HG02885 (cell line): ENCODE measurements around the gene HNMT.
"Not testable (repeated sequence)": the region's sequence is repeated elsewhere in the genome, so short reads cannot be mapped to it uniquely, and the experiment has no call there.

ENCODE experiments used
- ATAC-seq: cut with Tn5 transposase; IDR thresholded peaks from one replicate; pipeline ENCODE4 v1.9.1; 2021; ENCODE audit warnings: mild to moderate bottlenecking; ENCODE audit not compliant: unreplicated experiment, poor library complexity

HNMT gene

DNA sequence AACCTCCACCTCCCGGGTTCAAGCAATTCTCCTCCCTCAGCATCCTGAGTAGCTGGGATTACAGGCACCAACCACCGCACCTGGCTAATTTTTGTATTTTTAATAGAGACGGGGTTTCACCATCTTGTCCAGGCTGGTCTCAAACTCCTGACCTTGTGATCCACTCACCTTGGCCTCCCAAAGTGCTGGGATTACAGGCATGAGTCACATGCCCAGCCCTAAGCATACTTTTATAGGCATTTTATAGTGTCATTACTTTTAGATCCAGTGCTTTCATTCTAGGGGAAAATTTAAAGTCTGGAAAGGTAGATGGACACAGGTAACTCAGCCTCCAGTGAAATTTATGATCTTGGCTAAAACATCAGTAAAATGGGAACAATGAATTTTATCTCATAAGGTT is 7.0 kb downstream of the HNMT start:
- not testable (repeated sequence) for ATAC-seq

DNA sequence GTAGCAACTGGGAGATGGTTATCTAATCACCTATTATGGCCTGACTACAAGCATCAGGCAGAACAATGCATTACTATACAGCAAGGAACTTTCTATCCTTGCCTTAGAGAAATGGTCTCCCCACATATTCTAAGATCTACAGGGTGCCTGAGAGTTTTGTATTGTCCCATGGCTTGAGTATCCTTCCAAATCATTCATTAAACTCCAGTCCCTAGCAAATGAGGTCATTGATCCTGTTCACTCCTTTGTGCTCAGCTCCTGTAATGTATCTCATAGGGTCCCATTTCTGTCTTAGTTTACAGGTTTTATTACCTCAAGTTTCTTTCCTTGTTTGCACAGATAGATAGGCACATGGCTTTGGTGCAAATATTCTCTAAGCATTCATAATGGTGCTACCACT is 9.0 kb downstream of the HNMT start:
- no peak for ATAC-seq

GRCh38 chr2:137975280-137976271 is 11.3 kb downstream of the HNMT start:
- no peak for ATAC-seq

- ATAC-seq = no peak
Measured at GRCh38 chr2:137976274-137976673, 12.0 kb downstream of the HNMT start.

DNA sequence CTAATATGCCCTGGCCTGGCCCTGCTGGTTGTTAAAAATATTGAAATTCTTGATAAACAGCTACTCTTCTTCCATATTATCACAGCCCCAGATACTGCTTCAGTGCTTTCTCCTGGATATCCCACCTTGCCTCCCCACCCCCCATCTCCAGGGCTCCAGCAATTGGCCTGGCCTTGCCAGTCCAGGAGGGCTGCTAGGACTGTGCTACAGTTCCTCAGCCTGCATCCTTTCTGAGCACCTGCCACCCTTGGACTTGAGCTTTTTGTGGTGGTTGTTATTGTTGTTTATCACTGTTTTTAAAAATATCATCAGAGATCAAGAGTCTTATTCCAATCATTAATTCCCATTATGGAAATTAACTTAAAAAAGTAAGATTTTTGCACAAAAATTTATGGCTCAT is 13.5 kb downstream of the HNMT start:
- no peak for ATAC-seq

GRCh38 chr2:137980459-137980858 is 16.2 kb downstream of the HNMT start:
- ATAC-seq = no peak

GRCh38 chr2:137981112-137981656 is 16.9 kb downstream of the HNMT start:
- no peak for ATAC-seq

GRCh38 chr2:137983581-137983980 is 19.3 kb downstream of the HNMT start:
- no peak for ATAC-seq

DNA sequence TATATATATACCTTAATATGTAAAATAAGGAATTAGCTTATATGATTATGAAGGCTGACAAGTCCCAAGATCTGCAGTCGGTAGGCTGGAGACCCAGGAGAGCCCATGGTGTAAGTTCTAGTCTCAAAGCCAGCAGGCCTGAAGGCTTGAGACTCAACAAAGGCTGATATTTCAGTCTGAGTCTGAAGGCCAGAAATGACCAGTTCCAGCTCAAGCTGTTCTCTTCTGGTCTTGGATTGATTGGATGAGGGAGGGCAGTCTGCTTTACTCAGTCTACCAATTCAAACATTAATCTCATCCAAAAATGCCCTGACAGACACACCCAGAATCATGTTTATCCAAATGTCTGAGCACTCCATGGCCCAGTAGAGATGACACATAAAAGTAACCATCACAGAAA is 22.0 kb downstream of the HNMT start:
- ATAC-seq = no peak

- no peak for ATAC-seq
Measured at GRCh38 chr2:137987011-137987410, 22.7 kb downstream of the HNMT start.

- ATAC-seq = no peak
Measured at GRCh38 chr2:137991078-137991477, 26.8 kb downstream of the HNMT start.

DNA sequence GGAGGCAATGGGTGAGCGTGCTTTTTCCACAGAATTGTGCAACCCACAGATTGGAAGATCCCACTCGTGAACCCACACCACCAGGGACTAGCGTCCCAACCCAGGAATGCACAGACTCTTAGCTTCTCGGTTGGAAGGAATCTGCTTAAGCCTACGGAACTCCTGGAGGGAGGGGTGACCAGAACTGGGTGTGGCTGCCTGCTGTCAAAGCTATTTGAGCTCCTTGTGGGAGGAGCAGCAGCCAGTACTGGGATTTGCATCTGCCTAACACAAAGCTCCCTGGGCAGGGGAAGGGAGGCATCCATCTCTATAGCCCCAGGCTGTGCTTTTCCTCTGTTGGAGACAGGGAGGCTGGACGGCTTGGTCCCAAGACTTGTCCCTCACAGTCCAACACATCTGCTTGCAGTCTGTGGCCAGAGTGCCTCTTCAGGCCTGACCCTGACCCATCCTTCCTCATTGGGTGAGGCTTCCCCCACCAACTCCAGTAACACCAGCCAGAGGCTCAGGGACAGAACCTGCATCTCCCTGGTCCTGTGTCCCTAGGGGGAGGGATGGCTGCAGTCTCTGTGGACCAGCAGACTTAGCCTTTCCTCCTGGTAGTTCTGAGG is 27.9 kb downstream of the HNMT start:
- no peak for ATAC-seq

GRCh38 chr2:137993715-137994476 is 29.6 kb downstream of the HNMT start:
- ATAC-seq = not testable (repeated sequence)

GRCh38 chr2:137995368-137995767 is 31.1 kb downstream of the HNMT start:
- ATAC-seq = not testable (repeated sequence)

DNA sequence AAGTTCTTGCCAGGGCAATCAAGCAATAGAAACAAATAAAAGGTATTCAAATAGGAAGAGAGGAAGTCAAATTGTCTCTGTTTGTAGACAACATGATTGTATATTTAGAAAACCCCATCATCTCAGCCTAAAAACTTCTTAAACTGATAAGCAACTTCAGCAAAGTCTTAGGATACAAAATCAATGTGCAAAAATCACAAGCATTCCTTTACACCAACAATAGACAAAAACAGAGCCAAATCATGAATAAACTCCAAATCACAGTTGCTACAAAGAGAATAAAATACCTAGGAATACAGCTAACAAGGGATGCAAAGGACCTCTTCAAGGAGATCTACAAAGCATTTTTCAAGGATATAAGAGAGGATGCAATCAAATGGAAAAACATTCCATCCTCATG is 31.9 kb downstream of the HNMT start:
- not testable (repeated sequence) for ATAC-seq

DNA sequence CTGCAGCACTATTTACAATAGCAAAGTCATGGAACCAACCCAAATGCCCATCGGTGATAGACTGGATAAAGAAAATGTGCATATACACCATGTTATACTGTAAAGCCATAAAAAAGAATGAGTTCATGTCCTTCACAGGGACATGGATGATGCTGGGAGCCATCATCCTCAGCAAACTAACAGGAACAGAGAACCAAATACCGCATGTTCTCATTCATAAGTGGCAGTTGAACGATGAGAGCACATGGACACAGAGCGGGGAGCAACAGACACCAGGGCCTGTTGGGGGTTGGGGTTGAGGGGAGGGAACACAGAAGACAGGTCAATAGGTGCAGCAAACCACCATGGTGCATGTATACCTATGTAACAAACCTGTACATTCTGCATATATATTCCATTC is 33.5 kb downstream of the HNMT start:
- no peak for ATAC-seq

- no peak for ATAC-seq
Measured at GRCh38 chr2:137998503-137998902, 34.2 kb downstream of the HNMT start.

DNA sequence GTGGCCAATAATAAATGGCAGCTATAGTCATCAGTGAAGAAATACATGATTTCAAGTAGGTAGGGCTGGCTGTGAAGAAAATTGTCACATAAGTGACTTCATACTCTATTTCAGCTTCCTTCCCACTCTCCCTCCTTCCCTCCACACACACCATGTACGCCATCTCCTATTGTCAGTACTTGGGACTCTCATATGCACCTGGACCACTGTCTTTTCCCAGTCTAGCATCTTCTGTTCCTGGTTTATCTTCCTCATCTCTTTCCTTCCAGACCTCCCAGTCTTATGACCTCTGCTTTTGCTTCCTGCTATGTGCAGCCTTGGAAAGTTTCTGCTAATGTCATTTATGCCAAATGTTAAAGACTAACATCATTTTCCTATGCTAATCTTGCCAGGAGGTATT is 35.0 kb downstream of the HNMT start:
- no peak for ATAC-seq

DNA sequence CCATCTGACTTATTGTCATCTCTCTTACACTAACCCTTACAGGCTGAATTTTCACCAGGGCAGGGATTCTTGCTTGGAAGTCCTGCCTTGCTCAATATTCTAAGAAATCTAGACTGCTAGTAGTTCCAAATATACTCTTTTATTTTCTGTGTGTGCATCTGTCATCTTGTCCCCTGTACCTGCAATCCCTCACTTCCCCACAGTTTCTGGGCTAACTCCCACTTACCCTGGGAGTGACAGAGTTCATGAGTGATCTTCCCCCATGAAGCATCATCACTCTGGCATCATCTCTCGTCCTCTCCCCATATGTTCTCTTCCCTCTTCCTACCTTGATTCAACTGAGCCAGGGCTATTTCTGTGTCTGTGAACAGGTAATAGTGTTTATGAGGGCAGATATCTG is 35.7 kb downstream of the HNMT start:
- ATAC-seq = no peak

DNA sequence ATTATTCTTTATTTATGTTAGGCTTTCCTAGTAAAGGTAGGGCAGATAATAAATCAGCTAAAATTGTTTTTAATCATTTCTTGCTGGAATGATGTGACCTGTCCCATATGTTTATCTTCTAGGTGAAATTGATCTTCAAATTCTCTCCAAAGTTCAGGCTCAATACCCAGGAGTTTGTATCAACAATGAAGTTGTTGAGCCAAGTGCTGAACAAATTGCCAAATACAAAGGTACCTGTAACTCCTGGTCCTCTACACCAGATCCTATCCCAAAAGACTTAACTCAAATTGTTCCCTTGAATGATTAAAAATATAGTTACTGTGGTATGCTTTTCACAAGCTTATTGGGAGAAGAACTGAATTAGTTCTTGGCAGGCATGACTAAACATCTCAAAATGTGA is 36.5 kb downstream of the HNMT start:
- ATAC-seq = no peak

DNA sequence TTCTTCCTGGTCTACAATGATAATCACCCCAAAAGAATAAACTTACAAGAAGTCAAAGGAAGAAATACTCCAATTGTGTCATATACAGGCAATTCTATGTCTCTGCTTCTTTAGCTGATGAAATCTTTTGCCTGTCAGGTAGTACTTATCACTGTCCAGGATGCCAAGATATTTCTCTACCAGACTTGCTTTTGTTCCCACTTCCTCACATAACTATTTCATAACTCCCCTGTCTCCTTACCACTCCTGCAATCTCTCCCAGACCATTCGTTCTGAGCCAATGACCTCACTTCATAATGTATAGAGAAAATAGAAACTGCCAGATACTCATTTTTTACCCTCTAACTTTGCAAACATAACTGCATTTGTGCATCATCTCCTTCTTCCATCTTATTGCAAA is 39.1 kb downstream of the HNMT start:
- no peak for ATAC-seq
